Erythroblast (primary cell): ENCODE results near the gene GAS6.
A peak's percentile ranks its signal among the peaks of the same experiment; 100 is the strongest.

Experiments used
- DNase-seq, 2 experiments: peaks; one replicate each; lab custom pipeline; 2025; lab: John Stamatoyannopoulos, UW
- GATA1 ChIP-seq: IDR thresholded peaks from 2 replicates; pipeline ENCODE4 v1.6.1; 2011; ENCODE audit warnings: low read depth, mild to moderate bottlenecking, control low read depth, low read length, moderate library complexity
- POLR2A ChIP-seq: IDR thresholded peaks from 2 replicates; pipeline ENCODE4 v1.6.1; 2011; ENCODE audit warnings: mild to moderate bottlenecking, low read length

Gene GAS6

DNA sequence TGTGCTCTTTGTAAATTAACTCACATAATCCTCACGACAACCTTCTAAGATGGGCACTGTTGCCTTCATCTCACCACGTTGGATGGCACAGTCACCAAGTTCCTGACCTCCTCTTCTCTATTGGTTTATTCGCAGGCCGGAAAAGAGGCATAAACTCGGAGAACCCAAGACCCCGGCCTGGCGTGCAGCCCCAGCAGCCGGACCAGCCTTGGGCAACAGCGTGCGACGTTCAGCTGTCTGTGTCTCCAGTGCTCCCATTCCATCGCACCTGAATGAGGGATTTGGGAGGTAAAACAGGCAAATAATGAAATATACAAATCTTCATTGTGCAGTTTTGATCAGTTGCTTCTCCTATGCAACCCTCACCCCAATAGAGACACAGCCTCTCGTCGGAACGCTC, 34.5 kb upstream of the GAS6 start:
- TF ChIP-seq GATA1 (no peak), POLR2A (no peak)
- DNase-seq = no peak

DNA sequence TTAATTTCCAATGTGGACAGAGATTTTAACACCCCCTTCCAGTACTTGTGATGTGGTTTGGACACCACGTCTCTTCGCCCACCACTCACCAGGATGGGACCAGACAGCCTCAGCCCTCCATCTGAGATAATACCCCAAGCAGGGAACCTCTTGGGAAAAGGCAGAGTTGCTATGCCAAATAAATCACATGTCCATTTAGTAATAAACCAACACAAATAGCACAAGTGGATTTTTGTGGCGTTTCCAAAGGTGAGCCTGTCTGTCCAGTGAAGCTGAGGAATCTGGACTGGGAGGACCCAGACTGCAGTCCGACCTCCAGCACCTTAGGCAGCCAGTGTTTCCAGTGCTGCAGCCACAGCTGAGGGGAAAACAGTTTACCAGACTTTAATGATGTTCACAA, 34.1 kb upstream of the GAS6 start:
- DNase-seq = no peak
- TF ChIP-seq POLR2A = no peak
- TF ChIP-seq GATA1 = no peak

GRCh38 chr13:113897161-113897560, 33.3 kb upstream of the GAS6 start:
- DNase-seq = no peak

GRCh38 chr13:113895436-113895835, 31.6 kb upstream of the GAS6 start:
- no peak for DNase-seq
- TF ChIP-seq POLR2A = no peak

More at GRCh38 chr13:113897161-113897560, 33.3 kb upstream of the GAS6 start:
- TF ChIP-seq GATA1 (no peak), POLR2A (no peak)

GRCh38 chr13:113890774-113891480, 27.1 kb upstream of the GAS6 start:
- peak; percentile 47 to 84 for DNase-seq
- TF ChIP-seq GATA1 (no peak), POLR2A (no peak)

- DNase-seq = no peak
- TF ChIP-seq GATA1 (no peak), POLR2A (no peak)
Measured at GRCh38 chr13:113889467-113889866, 25.6 kb upstream of the GAS6 start.

- no peak for DNase-seq
- TF ChIP-seq GATA1 = no peak
- no peak for TF ChIP-seq POLR2A
Measured at GRCh38 chr13:113888701-113889330, 24.9 kb upstream of the GAS6 start.

DNA sequence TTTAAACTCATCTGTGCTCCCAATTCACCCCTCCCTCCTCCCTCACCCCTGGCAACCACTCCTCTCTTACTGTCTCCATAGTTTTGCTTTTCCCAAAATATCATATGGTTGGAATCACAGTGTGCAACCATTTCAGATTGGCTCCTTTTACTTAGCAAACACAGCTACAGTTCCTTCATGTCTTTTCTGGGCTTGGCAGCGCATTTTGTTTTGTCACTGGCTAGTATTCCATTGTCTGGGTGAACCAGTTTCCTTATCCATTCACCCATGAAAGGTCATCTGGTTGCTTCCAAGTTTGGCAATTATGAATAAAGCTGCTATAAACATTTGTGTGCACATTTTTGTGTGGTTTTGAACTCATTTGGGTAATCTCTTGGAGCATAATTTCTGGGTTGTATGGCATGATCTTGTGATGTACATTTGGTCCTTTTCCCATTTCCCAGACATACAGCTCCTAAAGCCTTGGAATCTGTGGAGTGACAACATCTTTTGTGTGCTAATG, 23.9 kb upstream of the GAS6 start:
- no peak for DNase-seq
- no peak for TF ChIP-seq GATA1
- no peak for TF ChIP-seq POLR2A

GRCh38 chr13:113886561-113887112, 22.8 kb upstream of the GAS6 start:
- TF ChIP-seq GATA1 = no peak
- TF ChIP-seq POLR2A = no peak
- DNase-seq = no peak

- no peak for TF ChIP-seq GATA1
- no peak for TF ChIP-seq POLR2A
Measured at GRCh38 chr13:113884821-113885220, 20.9 kb upstream of the GAS6 start.

DNA sequence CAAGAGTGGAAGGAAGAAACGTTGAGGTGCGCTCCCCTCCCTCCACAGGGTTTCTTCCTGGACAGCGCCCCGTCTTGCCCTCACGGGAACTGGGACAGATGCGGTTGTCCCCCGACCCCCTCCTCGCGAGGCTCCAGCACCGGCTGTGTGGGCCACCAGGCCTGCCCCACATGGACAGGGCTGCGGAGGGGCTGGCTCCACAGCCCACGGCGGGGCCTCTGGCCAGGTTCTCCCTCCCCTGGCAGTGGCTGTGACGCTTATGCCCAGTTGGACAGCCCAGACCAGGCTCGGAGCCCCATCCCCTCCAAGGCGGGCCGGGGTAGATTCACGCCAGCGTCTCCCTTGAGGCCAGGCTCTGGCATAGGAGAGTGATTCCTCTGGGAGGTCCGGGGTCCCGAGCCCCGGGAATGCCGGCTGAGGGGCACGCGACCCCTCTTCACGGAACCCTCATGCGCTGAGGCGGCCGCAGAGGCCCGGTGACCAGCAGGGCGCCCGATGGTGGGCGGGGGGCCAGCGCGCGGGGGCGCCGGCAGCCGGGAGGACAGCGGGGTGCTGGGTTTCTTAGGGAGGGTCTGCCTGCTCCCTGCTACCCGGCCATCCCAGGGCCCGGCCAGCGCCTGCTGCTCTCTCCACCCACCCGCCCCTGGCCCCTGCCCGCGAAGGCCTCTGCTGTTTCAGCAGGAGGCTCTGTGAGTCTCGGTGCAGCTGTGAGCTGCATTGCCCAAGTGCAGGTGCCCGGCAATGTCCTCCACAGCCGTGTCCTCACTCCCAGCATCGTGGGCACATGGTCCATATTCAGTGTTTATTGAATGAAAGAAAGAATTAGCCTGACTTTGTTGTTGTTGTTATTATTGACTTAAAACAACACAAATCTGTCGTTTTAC, 20.3 kb upstream of the GAS6 start:
- TF ChIP-seq POLR2A (no peak), GATA1 (no peak)
- no peak for DNase-seq

More at GRCh38 chr13:113884821-113885220, 20.9 kb upstream of the GAS6 start:
- DNase-seq = no peak

GRCh38 chr13:113883314-113883811, 19.5 kb upstream of the GAS6 start:
- no peak for DNase-seq
- TF ChIP-seq GATA1 (no peak), POLR2A (no peak)

DNA sequence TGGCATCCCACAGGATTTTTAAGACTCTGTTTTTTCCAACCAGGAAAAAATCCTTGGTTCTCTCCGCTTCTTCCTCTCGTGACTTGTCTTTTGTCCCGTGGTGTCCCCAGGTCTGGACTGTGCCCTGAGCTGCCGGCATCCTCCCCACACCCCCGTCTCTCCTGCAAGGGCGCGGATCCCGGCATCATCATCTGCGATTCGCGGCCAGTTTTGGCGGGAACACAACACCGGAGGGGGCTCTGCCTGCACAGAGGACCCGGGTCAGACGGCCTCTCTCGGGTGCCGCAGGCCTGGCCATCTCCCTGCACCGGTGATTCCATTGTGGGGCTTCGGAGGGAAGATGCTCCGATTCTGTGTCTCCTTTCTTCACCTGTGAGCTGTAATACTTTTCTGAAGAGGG, 18.8 kb upstream of the GAS6 start:
- TF ChIP-seq POLR2A (no peak), GATA1 (no peak)

More for the DNA sequence above, 18.8 kb upstream of the GAS6 start:
- no peak for DNase-seq
